Liver (tissue), 9 donors: ENCODE data around the gene SLC25A45. TPM values are rescaled to one million over a fixed set of nuclear protein-coding genes. Genes with fewer than 3 reads are reported as not detected.

Source experiments
- DNase-seq: peaks from one replicate; pipeline ENCODE4 v3.0.0-alpha.2; 2017; ENCODE audit warnings: low spot score
- H3K27ac ChIP-seq, 2 donors: one replicate each; pipeline ENCODE4 v1.7.0; 2013; ENCODE audit warnings: inconsistent platforms in 2 of 2, low read length in 2 of 2, control low read depth in 1 of 2, low read depth in 1 of 2, mild to moderate bottlenecking in 1 of 2
- H3K27me3 ChIP-seq, 4 donors: one replicate each; pipeline versions ENCODE4 v1.6.1 to v1.7.0; 2013; ENCODE audit warnings: low read length in 3 of 4, inconsistent platforms in 1 of 4, mild to moderate bottlenecking in 1 of 4, moderate library complexity in 1 of 4; ENCODE audit not compliant: control insufficient read depth in 4 of 4, insufficient read depth in 4 of 4
- H3K36me3 ChIP-seq, 4 donors: one replicate each; pipeline versions ENCODE4 v1.6.1 to v1.7.0; 2013; ENCODE audit warnings: low read length in 3 of 4, mild to moderate bottlenecking in 3 of 4, low read depth in 1 of 4, moderate library complexity in 1 of 4; ENCODE audit not compliant: control insufficient read depth in 4 of 4, insufficient read depth in 3 of 4
- H3K4me1 ChIP-seq, 4 donors: one replicate each; pipeline versions ENCODE4 v1.6.1 to v1.7.0; 2013; ENCODE audit warnings: low read length in 3 of 4, mild to moderate bottlenecking in 3 of 4, moderate library complexity in 1 of 4; ENCODE audit not compliant: control insufficient read depth in 4 of 4, insufficient read depth in 4 of 4
- H3K4me3 ChIP-seq, 3 donors: one replicate each; pipeline versions ENCODE4 v1.6.1 to v1.7.0; 2013; ENCODE audit warnings: low read length in 3 of 3, control low read depth in 1 of 3, low read depth in 1 of 3, mild to moderate bottlenecking in 1 of 3
- H3K9ac ChIP-seq, 2 donors: one replicate each; pipeline ENCODE4 v1.7.0; 2013; ENCODE audit warnings: low read length in 2 of 2, mild to moderate bottlenecking in 2 of 2, moderate library complexity in 2 of 2, control low read depth in 1 of 2, low read depth in 1 of 2
- H3K9me3 ChIP-seq, 4 donors: one replicate each; pipeline versions ENCODE4 v1.6.1 to v1.7.0; 2013; ENCODE audit warnings: low read length in 3 of 4; ENCODE audit not compliant: control insufficient read depth in 4 of 4
- ATF3 ChIP-seq: IDR thresholded peaks from 2 replicates; pipeline ENCODE4 v1.6.1; 2016; ENCODE audit warnings: antibody characterized with exemption
- CTCF ChIP-seq: fragments of 150-350 bp; IDR thresholded peaks from 2 replicates; pipeline ENCODE4 v1.5.1; 2017; ENCODE audit warnings: improper control_type of control experiment, low read depth, low read length; ENCODE audit not compliant: missing input control
- EGR1 ChIP-seq, 2 donors: IDR thresholded peaks; 2 replicates each; pipeline ENCODE4 v1.6.1; 2016 to 2018; ENCODE audit warnings: antibody characterized with exemption in 2 of 2, low read depth in 2 of 2
- FOXA2 ChIP-seq: IDR thresholded peaks from 2 replicates; pipeline ENCODE4 v1.6.1; 2016; ENCODE audit warnings: antibody characterized with exemption
- HNF4A ChIP-seq, 2 donors: conservative IDR thresholded peaks; 2 replicates each; pipeline ENCODE4 v1.6.1; 2016; ENCODE audit warnings: antibody characterized with exemption in 2 of 2, mild to moderate bottlenecking in 2 of 2
- HNF4G ChIP-seq: IDR thresholded peaks from 2 replicates; pipeline ENCODE4 v1.6.1; 2016; ENCODE audit warnings: antibody characterized with exemption
- JUND ChIP-seq, 2 donors: IDR thresholded peaks; 2 replicates each; pipeline ENCODE4 v1.6.1; 2016; ENCODE audit warnings: antibody characterized with exemption in 2 of 2
- NR2F2 ChIP-seq: IDR thresholded peaks from 2 replicates; pipeline ENCODE4 v1.6.1; 2016; ENCODE audit warnings: antibody characterized with exemption
- RAD21 ChIP-seq, 2 donors: IDR thresholded peaks; 2 replicates each; pipeline ENCODE4 v1.6.1; 2016; ENCODE audit warnings: antibody characterized with exemption in 2 of 2, mild to moderate bottlenecking in 2 of 2
- REST ChIP-seq: IDR thresholded peaks from 2 replicates; pipeline ENCODE4 v1.6.1; 2016; ENCODE audit warnings: antibody characterized with exemption, mild to moderate bottlenecking
- RXRA ChIP-seq, 2 donors: IDR thresholded peaks; 2 replicates each; pipeline ENCODE4 v1.6.1; 2017 to 2018; ENCODE audit warnings: antibody characterized with exemption in 2 of 2, mild to moderate bottlenecking in 1 of 2
- TAF1 ChIP-seq: conservative IDR thresholded peaks from 2 replicates; pipeline ENCODE4 v1.6.1; 2016; ENCODE audit warnings: antibody characterized with exemption, mild to moderate bottlenecking
- WGBS: extraction: QIAGEN DNeasy Blood & Tissue Kit; methylation state at CpG from one replicate; pipeline ENCODE4 v1.1.7; 2013; 5-methylcytosine and 5-hydroxymethylcytosine counted together
- polyA plus RNA-seq, 2 donors: library from polyadenylated mRNA; stranded (reverse) in 1 of 2; unstranded in 1 of 2; fragments of 200-250 nt in 1 of 2; fragments of >200 nt in 1 of 2; fragmentation: Nextera tagmentation in 1 of 2; extraction: Ambion mirVana in 1 of 2; gene quantifications; one replicate each; pipeline versions ENCODE4 v1.2.1 to v1.2.3, GENCODE V29; 2013 to 2015
- total RNA-seq, 2 donors: library from RNA; depleted of rRNA; stranded (reverse); fragments of >200 nt; gene quantifications; one replicate each; pipeline ENCODE4 v1.2.3, GENCODE V29; 2014
- TF ChIP-seq, protein P1 (sequence below): IDR thresholded peaks from 2 replicates; pipeline ENCODE4 v1.6.1; 2016; ENCODE audit warnings: antibody characterized with exemption
- TF ChIP-seq, protein P2 (sequence below): IDR thresholded peaks from 2 replicates; pipeline ENCODE4 v1.6.1; 2016; ENCODE audit warnings: antibody characterized with exemption
- donor health status: healthy.
- donor health status: healthy.
- donor health status: healthy.
- donor health status: healthy.
- donor health status: healthy.

SLC25A45 gene
- total and polyA plus RNA-seq, 4 donors, result 4.5 to 6.8 (median 5.3) TPM

DNA sequence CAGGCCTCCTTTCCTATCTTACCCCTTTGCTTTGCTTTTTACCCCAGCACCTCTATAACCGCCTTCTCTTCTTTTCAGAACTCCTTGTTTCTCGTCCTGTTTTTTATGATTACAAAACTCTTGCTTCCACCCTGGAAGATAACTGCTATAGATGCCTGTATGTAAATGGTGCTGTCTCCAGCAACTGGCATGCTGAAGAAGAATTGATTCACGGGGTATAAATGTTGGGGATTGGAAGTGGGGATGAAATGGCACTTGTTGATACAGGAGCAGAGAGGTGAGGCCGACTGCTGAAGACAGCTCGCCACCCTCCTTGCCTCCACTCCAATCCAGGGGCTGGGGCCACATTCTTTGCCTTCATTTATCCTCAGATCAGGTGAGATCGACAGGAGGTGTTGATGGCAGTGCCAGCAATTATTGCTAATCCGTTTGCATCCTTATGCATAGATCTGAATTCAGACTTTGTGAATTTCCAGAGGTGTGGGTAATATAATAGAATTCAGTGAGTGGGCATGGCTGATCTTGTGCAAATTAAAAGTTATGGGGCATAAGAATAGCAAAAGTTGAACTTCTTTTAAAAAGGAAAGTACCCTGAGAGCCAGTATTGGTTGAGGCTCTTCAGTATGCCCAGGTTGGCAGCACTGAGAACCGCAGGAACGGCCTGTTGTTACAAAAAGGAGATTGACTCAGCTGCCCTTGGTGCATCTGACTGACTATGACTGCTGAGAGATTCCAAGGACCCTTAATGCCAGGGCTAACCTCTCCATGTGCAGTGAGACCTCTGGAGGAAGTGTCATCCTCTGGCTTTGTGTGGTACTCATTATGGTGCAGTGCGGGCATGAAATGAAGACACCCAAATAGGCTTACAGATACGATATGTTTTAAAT lies 45.5 kb upstream of the SLC25A45 start:
- no peak for DNase-seq
- H3K9ac ChIP-seq, result peak overlapping the region in 1 of 2 donors; percentile 100
- H3K27me3 ChIP-seq, result no peaks in the 10 kb centered on the region
- H3K4me3 ChIP-seq, result peak overlapping the region in 2 of 3 donors; percentile 10 to 73
- H3K36me3 ChIP-seq, result peaks cover 0 to 5% (median 0%) of the 10 kb centered on the region in 4 donors
- WGBS, result 8% methylated on average over 11 of the region's 11 CpGs
- TF ChIP-seq HNF4G (peak; percentile 7), FOXA2 (peak; percentile 18), ATF3 (no peak), REST (peak; percentile 6), RXRA (IDR thresholded peaks at IDR 0.05) (no peak), EGR1 (IDR thresholded peaks at IDR 0.05; ENCODE audit: low read depth in 2 of 2) (no peak), HNF4A (conservative IDR thresholded peaks at IDR 0.05) (no peak), CTCF (no peak), TAF1 (peak; percentile 45), JUND (IDR thresholded peaks at IDR 0.05) (peak; percentile 21 to 78), NR2F2 (peak; percentile 44), RAD21 (IDR thresholded peaks at IDR 0.05) (no peak)
- TF ChIP-seq, protein P1, sequence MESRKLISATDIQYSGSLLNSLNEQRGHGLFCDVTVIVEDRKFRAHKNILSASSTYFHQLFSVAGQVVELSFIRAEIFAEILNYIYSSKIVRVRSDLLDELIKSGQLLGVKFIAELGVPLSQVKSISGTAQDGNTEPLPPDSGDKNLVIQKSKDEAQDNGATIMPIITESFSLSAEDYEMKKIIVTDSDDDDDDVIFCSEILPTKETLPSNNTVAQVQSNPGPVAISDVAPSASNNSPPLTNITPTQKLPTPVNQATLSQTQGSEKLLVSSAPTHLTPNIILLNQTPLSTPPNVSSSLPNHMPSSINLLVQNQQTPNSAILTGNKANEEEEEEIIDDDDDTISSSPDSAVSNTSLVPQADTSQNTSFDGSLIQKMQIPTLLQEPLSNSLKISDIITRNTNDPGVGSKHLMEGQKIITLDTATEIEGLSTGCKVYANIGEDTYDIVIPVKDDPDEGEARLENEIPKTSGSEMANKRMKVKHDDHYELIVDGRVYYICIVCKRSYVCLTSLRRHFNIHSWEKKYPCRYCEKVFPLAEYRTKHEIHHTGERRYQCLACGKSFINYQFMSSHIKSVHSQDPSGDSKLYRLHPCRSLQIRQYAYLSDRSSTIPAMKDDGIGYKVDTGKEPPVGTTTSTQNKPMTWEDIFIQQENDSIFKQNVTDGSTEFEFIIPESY, result no peak
- TF ChIP-seq, protein P2, sequence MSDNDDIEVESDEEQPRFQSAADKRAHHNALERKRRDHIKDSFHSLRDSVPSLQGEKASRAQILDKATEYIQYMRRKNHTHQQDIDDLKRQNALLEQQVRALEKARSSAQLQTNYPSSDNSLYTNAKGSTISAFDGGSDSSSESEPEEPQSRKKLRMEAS, result no peak
- peak overlapping the region; percentile 99 to 100 for H3K27ac ChIP-seq
- H3K9me3 ChIP-seq, result no peaks in the 10 kb centered on the region
- H3K4me1 ChIP-seq, result peaks cover 0 to 31% (median 14%) of the 10 kb centered on the region in 4 donors
